ENCODE data around the gene TLK2. TPM values are rescaled to one million over a fixed set of nuclear protein-coding genes. Genes with fewer than 3 reads are reported as not detected.
A peak's percentile ranks its signal among the peaks of the same experiment; 100 is the strongest.
"Not testable (repeated sequence)": the region's sequence is repeated elsewhere in the genome, so short reads cannot be mapped to it uniquely, and the experiment has no call there.

Gene TLK2
- polyA plus RNA-seq (2013, experiment 1 of 2; ENCODE audit: insufficient read length), result 44.2 TPM
- 39.2 TPM for polyA plus RNA-seq (2013, experiment 2 of 2; ENCODE audit: insufficient read length)

DNA sequence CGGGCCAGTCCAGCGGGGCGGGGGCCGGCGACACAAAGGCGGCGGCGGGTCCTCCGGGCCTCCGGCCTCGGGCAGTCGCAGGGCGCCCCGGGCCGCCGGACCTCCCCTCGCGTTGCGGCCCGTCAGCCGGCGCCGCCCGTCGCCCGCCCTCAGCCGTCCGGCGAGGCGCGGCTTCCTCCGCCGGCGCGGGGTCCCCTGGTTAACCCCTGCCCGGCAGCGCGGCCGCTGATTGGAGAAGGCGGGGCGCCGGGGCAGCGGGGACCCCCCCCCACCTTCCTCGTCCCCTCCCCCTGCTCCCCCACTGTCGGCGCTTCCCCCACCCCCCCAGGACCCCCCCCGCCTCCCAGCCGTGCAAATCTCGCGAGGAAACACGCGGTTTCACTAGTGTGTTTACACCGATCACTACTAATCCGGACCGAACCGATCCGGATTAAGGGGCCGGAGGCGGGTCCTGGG, at the start of gene TLK2:
Gene TLK2, plus strand, starts transcription at position 402 of the 456 bp plus-strand sequence. CDS start 2,301 bp downstream, outside the sequence.
- peak; percentile 87 for DNase-seq

DNA sequence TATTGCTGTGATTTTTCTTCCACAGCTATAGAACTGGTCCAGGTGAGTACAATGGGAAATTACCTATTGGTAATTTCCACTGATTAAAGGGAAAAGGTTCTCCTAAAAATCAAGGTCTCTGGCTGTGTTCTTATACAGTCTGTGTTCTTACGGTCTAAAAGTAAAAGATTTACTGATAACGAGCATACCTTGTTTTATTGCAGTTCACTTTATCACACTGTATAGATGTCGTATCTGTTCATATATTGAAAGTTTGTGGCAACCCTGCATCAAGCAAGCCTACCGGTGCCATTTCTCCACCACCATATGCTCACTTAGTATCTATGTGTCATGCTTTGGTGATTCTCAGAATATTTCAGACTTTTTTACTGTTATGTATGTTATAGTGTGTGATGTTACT, 43.4 kb upstream of the TLK2 start:
- not testable (repeated sequence) for DNase-seq

DNA sequence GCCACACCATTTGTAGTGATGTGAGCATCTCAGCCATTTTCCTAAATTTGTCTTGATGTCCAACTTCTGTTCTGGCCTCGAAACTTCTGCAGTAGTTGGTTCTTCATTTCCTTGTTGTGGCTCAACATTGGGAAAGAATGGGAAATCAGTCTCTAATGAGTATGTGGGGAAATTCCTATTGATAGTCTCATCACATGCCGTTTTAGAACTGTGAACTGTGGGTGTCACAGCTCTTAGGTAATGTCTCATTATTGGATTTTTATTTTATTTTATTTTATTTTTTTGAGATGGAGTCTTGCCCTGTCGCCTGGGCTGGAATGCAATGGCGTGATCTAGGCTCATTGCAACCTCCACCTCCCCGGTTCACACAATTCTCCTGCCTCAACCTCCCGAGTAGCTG, 37.4 kb upstream of the TLK2 start:
- not testable (repeated sequence) for DNase-seq

DNA sequence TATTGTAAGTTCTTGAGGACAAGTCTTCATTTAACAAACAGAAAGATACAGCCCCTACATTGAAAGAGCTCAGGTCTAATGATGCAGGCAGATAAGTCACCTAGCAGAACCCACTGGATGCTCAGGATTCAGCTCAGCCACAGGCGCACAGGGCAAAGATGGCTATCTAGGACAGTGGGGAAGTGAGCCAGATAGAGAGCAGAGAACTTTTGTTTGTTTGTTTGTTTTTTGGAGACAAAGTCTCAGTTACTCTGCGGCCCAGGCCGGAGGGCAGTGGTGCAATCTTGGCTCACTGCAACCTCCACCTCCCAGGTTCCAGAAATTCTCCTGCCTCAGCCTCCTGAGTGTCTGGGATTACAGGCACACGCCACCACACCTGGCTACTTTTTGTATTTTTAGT, 34.6 kb upstream of the TLK2 start:
- DNase-seq, result no peak

DNA sequence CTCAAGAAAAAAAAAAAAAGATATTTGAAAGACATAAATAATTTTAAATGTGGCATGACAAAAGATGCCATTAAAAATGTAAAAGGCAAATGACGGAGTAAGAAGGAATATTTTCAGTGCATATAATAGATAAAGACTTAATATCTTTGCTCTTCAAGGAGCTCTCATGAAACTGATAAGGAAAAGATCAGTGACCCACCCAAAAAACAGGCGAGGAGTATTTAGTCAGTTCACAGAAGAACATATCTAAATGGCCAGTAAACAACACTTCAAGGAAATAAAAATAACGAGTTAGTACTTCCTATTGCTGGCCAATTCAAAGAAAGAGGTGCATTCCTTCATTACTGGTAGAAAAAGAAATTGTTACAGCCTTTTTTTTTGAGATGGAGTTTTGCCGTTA, 32.8 kb upstream of the TLK2 start:
- not testable (repeated sequence) for DNase-seq

DNA sequence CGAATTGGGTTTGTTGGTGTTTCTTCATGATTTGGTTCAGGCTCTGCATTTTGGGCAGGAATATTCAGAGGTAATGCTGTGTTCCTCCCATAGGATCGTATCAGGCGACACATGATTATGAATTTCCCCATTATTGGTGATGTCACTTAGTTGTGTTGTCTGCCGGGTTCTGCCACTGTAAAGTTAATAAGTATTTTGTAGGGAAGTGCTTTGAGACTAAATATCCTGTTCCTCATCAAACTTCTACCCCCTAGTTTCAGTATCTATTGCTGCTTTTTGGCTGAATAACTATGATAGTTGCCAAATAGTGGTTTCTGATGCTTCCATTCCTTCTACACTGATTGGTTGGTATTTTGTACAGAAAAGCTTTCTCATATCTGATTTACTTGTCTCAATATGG, 26.4 kb upstream of the TLK2 start:
- DNase-seq, result not testable (repeated sequence)

DNA sequence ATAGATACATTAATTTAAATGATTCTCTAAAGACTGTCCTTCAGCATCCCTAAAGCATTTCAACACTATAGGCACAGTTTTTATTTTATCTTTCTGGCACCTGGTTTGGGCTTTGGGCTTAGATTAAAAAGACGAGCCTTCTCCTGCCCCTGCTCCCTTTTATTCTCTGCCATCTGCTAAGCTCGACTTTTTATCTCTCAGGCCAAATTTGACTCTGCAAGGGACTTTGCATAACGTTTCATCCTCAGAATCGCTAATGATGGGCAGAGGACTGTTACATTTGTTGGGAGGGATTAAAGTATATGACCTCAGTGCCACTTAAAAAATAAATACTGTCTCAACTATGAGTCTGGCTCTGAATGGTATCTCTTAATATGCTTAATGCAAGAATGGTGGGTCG, 25.6 kb upstream of the TLK2 start:
- DNase-seq, result not testable (repeated sequence)

DNA sequence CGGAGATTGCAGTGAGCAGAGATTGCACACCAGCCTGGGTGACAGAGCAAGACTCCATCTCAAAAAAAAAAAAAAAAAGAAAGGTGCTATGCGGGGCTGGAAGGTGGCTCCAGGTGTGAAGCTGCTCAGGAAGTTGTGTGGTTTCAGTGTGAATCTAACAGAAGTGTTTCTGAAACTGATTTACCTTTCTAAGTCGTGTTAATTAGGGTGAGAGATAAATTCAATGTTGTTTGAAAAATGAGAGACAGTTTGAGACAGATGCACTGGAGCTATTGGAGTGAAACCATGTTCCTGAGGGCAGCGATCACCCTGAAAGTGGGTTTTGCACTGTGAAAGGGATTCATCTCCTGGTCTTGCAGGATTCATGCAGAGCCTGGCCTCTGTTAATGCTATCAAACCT, 25.0 kb upstream of the TLK2 start:
- not testable (repeated sequence) for DNase-seq

DNA sequence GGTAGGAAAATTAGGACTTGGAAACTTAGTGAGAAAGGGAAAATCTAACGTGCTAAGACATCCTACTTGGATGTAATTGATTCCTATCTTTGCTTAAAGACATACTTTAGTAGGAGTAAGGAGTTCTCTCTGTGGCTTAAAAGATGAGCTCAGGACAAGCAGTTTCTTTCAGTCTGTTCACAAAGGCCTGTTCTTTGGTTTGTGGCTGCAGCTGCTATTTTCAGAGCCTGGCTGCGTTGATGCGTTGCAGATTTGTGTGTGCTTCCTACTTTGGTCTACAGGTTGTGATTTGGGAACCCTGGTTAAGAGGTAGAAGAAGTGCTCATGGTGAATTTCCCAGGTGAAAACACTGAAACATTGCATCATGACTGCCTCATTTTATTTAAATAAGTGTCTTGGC, 24.5 kb upstream of the TLK2 start:
- not testable (repeated sequence) for DNase-seq

DNA sequence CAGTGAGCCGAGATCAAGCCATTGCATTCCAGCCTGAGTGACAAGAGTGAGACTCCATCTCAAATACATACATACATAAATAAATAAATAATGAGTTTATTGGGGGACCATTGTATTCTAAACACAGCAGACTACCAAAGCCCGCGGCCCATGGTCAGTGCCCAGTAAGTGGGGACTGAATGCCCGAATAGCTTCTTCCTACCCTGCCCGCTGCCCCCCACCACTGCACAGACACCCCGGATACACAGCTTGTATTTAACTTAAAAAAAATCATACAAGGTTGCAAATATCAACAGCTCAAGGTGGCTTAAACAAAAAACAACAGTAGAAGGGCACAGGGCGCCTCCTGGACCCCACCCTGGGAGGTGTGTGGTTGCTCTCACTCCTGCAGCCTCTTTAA, 22.6 kb upstream of the TLK2 start:
- no peak for DNase-seq

DNA sequence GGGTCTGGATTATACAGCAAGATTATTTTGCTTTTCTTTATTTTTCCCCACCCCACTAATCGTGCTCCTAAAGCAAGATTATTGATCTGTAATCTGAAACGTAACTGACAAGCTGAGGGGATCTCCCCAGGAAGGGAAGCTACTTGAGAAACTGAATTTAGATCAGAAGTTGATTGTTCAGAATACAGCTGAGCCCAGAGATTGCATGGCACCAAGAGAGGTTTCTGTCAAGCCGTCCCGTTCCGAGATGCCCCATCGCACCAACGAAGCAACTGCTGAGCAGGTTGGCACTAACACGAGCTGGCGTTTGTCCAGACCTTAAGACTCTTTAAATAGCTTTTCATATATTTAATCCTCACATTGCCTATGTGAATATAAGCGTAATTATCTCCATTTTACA, 20.1 kb upstream of the TLK2 start:
- DNase-seq, result not testable (repeated sequence)

DNA sequence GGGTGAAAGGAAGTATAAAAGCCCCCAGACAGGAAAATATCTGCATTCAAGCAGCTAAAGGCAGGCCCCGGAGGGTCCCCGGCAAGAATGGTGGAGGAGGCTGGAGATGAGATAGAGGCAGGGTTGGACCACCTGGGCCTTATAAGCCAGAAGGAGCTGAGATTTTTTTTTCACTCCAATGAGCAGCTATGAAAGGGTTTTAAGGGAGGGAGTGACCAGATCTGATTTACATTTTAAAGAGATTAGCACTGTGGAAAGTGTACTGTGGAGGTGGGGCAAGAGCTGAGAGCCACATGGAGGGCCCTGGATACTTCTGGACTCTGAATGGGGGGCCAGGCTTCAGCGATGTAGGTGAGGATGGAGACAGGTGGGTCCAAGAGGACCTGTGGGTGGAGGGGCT, 14.2 kb upstream of the TLK2 start:
- DNase-seq, result not testable (repeated sequence)

DNA sequence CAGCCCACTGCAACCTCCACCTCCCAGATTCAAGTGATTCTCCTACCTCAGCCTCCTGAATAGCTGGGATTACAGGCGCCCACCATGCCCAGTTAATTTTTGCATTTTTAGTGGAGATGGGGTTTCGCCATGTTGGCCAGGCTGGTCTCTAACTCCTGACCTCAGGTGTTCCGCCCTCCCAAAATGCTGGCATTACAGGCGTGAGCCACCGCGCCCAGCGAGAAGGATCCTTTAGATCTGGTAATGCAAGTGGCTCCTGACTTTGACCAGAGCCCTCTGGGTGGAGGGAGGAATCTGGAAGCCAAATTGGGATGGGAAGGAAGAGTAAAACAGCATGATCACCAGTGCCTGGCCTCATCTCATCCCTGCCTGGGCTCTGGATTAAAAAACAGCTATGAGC, 13.4 kb upstream of the TLK2 start:
- not testable (repeated sequence) for DNase-seq

DNA sequence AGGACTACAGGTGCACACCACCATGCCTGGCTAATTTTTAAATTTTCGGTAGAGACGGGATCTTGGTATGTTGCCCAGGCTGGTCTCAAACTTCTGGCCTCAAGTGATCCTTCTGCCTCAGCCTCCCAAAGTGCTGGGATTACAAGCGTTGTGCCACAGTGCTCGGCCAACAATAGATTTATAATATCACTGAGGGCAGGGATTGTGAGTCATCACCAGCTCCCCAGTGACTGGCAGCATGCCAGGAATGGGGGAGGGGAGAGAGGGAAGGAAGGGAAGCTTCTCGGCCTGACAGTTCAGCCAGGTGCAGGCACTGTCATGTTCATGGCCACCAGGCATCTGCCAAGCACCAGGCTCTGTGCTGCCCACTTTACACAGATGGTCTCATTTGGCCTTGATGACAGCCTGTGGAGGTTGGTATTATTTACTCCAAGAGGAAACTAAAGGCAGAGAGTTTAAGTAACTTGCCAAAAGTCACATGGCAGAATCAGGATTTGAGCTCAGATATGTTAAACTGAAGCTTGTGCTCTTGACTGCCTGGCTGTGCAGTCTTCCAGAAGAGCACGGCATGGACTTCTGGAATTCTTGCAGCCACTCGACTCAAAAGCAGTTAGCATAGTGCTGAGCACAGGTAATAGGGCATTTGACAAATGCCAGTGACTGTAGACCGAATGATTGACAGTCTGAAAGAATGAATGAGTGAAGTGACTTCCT, 7.8 kb upstream of the TLK2 start:
- peak; percentile 65 for DNase-seq

DNA sequence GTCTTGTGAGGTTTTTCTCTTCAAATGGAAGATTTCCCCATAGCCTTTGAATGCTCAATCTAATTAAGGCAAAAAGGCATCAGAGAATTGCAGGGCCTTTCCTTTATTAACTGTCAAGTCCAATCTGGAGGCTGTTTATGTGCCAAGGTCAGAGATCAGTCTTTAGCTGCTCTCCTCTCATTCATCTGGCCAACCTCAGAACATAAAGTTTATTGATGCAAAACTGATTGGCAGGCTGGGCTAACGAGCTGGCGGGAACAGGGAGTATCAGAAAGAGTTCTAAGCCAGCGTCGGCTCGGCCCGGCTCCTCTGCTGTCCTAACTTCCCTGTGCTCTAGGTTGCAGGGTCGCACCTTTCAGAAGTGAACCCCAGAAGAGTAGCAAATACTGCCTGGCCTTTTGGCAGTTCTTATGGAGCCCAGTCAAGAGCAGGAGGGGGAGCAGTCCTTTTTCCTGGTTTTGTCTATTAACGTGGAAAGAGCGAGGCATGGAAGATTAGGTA, 7.2 kb upstream of the TLK2 start:
- not testable (repeated sequence) for DNase-seq

DNA sequence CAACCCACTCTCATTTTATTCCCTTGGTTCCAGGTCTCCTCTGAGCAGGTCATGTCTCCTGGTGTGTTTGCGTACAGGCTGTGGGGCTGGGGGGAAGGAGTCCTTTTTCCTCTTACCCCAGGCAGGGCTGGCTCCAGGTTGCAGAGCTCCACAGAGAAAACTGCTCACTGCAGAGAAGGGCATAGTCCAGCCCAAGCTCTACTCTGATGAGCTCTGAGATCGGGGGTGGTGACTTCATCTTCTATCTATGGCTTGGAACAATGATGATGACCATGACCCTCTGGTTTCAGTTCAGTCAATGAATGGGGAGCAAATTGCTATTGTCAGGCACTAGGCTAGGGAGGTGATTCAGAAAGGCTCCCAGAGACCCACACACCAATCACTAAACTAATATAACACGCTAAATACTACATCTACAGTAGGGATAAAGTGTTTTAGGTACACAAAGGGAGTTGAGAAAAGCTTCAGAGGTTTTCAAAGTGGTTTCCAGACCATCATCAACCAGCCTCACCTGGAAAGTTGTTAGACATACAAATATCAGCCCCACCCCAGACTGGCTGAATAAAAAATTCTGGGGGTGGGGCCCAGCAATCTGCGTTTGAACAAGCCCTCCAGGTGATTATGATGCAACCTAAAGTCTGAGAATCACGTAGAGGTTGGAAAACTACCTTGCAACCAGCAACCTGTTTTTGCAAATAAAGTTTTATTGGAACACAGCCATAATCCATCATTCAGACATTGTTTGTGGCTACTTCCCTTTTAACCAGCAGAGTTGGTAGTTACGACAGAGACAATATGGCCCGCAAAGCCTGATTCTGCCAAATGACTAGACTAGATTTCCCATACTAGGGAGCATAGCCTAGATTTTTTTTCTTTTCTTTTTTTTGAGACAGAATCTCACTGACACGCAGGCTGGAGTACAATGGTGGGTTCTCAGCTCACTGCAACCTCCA, 5.3 kb upstream of the TLK2 start:
- not testable (repeated sequence) for DNase-seq

DNA sequence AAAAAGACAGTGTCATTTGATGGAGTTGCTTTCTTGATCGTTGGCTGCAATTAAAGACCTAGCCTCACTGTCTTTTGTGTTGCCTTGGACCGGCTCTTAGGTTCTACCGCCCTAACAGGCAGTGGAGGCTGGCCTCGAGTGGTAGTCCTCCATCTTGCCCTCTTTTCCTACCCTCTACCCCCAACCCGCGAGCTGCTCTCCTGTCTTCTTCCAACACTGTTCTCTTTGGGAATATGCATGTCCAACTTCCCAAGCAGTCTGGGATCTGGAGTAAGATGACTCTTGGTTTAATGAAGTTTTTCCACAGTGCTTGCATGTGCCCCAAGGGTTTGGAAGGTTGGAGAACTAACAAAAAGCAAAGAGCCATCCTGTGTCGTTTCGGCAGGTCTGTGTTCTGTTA, 1.5 kb upstream of the TLK2 start:
- DNase-seq, result not testable (repeated sequence)

DNA sequence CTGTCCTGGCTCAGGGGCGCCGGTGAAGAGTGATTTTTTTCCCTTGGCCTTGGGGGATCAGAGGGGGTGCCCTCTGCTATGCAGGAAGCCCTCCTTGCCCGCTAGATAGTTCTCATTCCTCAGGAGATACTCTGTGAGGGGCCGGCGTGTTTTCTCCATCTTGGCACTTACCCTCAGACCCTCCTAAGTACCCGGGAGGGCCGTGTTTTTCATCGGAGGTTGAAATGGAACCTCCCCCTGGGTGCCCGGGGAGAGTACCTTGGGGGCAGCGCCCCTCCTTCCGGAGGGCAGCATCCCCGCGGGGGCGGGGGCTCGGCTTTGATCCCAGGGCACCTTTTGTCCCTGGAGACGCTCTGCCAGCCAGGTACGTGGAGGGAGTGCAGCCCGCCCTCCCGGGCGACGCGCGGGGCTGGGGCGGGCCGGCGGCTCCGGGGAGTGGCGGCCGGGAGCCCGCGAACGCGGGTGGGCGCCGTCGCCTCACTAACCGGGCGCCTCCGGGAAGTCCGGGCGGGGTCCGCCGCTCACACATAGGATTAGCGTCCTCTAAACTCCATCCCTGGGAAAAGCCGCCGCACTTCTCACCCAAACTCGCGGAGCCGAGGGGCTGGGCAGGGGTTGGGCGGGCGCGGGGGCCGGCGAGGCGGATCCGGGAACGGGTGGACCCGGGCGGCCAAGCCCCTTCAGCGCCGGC, 762 bp upstream of the TLK2 start:
- DNase-seq, result not testable (repeated sequence)

DNA sequence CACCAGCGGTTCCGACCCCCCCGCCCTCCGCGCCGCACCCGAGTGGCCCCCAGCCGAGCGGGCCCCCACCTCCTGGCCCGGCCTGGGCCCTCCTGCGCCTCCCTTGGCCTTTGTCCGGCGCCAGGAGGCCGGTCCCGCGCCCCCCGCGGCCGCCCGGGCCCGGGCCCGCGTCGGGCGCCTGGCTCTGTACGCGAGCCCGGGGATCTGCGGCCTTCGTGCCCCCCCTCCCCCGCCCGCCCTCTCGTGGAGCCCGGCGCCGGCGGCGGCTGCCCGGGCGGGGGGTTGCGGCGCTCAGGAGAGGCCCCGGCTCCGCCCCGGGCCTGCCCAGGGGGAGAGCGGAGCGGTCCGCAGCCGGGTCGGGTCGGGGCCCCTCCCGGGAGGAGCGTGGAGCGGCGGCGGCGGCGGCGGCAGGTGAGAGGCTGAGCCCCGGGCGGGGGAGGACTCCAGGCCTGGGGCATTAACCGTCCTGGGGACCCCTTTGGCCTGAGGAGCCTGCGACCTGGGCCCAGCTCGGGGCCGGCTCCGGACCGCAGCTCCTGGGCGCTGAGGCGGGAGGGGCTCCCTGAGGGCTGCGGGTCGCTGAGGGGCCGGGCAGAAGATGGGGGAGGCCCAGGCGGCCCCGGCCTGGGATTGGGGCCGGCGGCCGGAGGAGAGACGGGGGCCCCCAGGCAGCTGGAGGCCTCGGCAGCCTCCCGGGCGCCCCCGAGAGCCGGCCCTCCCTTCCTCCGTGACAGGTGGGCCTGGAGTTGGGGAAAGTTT, 434 bp downstream of the TLK2 start:
- DNase-seq, result peak; percentile 26

DNA sequence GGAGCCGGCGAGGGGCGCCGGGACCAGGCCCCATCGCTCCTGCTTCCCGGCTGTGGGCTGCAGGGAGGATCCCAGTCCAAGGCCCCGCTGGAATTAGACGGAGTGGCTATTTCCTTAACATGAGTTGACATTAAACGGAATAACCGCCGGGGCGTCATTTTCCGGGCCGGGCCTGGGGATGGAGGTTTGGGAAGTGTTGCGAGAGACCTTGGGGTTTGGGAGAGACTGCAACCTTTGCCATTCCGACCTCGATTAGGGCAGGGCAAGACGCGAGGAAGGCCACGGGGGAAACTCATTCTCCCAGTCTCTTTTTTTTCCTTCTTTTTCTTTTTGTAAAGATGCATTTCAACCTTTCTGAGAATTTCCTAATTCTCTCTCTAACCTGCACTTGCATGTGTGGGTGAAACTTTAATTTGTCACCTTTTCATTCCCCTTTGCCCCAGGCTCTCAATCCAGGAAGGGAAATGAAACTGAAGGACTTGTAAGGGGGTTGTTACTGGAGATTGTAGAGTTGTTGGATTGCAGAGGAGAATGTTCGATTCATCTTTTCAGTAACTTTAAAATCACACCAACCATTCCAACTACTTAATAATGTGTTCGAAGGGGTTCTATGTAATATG, 1.1 kb downstream of the TLK2 start:
- DNase-seq, result not testable (repeated sequence)

DNA sequence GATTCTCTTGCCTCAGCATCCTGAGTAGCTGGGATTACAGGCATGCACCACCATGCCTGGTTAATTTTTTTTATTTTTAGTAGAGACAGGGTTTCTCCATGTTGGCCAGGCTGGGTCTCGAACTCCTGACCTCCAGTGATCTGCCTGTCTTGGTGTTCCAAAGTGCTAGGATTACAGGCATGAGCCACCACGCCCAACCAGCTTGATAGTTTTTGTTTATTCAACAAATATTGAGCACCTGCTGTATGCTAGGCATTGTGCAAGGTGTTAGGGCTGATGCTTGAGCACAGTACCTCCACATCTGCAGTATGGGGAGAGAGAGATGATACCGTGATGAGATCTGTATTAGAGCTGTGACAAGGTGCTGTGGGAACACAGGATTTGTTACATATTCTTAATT, 3.9 kb downstream of the TLK2 start:
- not testable (repeated sequence) for DNase-seq
